HG02571 (cell line): ENCODE results near the gene AGPAT2.

Experiments
- ATAC-seq: cut with Tn5 transposase; IDR thresholded peaks from one replicate; pipeline ENCODE4 v1.9.1; 2021; ENCODE audit warnings: mild to moderate bottlenecking, moderate library complexity; ENCODE audit not compliant: unreplicated experiment

AGPAT2 gene

DNA sequence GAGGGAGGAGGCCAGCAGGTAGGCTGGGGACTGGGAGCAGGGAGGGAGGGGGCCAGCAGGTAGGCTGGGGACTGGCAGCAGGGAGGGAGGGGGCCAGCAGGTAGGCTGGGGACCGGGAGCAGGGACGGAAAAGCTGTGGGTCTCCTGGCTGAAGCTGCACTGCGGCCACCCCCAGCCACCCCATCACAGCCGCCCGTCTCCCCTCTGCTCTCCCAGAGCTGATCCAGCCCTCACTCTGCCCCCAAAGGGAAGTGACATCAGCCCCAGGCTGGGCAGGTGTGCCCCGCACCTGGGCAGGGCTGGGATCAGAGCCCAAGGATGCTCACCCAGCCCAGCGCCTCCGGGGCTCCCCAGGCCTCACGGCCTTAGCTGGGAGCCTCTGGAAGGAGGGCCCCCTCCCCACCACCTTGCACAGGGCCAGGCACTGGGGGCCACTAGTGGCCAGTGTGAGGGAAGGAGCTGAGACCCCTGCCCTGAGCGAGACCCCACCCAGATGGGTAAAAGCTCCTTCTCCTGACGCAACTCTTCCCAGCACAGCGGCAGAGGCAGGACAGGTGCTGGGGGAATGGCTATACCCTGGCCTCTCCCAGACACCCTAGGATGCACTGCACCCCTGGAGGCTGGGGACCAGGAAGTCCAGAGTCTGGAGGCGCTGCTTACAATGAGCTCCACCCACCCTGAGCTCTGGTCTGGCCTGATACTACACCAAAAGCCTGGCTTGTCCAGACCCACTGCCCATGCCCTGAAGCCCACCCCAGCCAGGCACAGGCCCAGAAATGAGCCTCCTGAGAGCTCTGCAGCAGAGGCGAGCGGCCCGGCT lies 11.6 kb downstream of the AGPAT2 start:
- ATAC-seq, result no peak

DNA sequence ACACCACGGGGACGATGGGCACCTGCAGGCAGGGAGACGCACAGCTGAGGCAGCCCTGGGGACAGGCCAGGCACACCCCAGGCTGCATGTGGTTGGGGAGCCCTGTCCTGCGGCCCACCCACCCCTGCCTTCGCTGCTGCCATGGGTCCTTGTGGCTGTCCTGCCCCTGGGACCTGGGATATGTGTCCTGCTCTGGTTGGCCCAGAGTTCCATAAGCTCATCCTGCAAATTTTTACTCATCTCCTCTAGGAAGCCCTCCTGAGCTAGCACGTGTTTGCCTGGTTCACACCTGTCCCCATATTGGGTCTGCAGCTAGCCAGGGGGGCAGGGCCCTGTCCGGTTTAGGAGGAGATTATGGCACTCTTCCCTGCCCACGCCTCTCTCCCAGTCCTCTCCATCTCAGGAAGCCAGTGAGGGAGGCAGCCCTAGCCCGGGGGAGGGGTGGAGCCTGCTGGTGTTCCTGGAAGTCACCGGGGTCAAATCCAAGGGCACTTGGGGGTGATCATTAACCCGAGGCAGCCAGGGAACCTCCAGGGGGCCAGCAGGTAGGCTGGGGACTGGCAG lies 12.4 kb downstream of the AGPAT2 start:
- no peak for ATAC-seq

DNA sequence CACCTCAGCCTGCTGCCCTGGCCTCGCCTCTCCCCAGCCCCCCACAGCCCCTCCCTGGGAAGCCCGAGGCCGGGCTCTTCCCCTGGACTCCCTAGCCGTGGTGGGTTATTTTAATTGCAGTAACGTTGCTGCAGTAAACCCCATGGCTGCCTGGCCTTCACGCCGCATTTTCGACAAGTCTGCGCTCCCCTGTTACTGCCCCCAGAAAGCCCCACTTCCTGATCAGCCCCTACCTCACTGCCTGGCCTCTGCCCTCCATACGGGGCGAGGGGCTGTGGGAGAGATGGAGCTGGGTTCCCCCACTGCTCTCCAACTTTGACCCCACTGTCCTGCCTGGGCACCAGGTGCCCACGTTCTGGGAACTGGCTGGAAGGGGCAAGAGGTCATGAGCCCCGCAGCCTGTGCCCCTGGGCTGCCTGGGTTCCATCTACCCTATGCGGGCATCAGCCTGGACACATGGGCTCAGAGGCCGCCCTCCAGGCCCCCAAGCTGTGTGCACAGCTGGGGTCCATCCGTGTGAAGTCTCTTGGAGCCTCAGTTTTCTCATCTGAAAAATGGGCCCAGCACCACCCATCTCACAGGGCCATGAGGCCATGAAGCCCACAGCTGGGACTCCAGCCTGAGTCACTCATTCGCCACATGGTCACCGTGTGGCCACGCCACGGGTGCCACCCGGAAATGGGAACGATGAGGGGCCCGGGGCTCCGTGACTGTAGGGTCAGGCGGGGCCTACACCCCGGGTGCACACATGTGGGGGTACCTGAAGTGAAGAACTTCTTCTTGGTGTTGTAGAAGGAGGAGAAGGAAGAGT lies 13.1 kb downstream of the AGPAT2 start:
- no peak for ATAC-seq

DNA sequence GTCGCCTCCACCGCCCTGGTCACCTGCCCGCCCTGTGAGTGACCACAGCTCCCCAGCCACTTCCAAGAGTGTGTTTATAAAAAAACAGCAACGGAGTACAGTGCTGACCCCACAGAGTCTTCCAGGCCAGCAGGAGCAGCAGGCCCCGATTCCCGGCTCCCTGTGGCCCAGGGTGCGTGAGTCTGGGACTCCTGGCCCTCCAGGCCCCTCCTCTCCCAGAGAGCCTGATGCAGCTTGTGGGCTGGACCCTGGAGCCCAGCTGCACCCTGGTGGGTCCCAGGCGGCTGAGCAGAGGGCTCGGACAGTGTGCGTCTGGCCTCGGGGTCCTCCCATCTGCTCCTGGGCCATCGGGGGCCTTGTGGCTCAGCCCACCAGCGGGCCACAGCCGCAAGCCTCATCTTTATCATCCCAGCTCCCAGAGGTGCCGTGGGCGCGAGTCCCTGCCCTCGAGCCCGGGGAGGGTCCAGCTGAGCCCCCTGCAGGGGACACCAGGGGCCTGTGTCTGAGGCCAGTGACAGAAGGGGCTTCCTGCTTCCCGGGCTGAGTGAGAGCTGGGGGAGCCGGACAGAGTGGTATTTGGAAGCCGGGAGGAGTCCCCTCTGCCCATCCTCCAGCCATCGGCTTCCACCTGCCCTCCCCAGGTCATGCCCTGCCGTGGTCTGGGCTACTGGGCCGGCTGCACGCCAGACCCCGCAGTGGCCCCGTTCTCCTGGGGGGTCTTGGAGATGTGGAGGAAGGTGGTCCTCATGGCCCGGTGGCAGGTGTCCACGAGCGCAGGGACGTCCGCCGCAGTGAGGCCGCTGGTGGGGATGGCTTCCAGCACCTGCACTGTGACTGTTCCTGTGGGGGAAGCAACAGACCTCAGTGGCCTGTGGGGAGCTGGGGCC lies 13.9 kb downstream of the AGPAT2 start:
- no peak for ATAC-seq

DNA sequence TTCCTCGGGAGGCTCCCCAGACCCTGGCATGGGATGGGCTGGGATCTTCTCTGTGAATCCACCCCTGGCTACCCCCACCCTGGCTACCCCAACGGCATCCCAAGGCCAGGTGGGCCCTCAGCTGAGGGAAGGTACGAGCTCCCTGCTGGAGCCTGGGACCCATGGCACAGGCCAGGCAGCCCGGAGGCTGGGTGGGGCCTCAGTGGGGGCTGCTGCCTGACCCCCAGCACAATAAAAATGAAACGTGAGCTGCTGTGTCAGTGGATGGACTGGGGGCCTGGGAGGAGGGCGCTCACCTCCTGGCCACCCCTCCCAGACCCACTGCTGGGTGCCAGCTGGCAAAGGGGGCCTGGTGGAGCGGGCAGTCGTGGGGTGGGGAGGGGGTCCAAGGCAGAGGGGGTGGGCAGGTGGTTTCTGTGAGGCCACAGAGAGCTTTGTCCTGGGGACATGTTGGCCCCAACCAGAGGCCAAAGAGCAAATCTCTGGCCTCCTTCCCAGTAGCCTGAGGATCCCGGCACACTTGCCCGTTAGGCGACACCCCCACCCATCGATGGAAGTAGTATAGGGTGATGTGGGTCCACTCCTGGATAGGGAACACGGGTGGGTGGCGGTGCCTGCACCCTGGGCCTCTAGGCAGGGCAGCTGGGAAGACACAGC lies 14.7 kb downstream of the AGPAT2 start:
- no peak for ATAC-seq

DNA sequence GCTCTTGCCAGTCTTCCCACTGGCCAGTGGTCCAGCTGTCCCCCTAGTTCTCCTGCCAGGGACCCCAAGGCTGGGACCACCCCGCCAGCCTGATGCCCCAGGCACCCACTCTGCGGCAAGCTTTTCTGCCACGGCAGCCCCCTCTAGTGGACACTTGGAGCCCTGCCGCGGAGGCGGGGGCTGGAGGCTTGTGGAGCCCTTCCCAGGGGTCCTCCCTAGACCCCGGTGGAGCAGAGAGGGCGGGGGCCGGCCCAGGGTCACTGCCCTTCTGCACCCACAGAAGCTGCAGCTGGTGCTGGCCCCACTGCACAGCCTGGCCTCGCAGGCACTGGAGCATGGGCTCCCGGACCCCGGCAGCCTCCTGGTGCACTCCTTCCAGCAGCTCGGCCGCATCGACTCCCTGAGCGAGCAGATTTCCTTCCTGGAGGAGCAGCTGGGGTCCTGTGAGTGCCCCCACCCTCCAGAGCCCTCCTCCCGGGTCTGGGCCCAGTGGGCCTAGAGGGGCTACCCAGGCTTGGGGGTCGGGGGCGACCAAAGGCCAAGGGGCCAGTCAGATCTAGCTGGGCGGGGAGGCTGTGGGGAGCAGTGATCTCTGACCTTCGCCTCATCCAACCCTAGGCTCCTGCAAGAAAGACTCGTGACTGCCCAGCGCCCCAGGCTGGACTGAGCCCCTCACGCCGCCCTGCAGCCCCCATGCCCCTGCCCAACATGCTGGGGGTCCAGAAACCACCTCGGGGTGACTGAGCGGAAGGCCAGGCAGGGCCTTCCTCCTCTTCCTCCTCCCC lies 15.4 kb downstream of the AGPAT2 start:
- ATAC-seq, result no peak

DNA sequence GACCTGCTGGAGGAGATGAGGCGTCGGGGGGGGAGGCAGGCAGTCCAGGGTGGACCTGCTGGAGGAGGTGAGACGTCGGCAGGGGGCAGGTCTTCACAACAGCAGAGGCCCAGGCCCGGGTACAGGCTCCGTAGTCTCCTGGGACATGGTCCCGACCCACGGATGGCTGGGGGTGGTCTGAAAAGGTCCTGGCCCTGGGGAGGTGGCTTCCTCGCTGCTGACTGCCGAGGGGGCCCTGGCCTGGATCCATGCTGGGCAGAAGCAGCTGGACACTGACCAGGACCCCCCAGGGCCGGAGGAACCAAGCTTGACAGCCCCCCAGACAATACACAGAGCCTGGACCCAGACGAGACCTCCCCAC lies 16.0 kb downstream of the AGPAT2 start:
- ATAC-seq, result no peak

DNA sequence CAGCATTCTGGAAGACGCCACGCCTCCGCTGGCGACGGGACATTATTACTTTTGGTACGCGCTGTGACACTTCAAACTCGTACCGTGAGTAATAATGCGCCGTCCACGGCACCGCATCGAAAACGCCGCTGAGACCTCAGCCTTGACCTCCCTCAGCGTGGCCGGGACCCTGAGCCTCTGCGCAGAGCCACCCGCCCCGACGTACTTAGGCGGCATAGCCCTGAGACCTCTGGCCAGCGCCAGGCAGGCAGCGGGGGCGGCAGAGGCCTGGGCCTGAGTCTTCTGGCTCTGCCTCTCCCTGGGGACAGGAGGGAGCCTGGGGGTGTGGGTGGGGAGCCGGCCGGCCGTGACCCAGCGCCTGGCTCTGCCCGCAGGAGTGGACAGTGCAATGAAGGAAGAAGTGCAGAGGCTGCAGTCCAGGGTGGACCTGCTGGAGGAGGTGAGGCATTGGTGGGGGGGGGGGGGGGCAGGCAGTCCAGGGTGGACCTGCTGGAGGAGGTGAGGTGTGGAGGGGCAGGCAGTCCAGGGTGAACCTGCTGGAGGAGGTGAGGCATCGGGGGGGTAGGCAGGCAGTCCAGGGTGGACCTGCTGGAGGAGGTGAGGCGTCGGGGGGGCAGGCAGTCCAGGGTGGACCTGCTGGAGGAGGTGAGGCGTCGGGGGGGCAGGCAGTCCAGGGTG lies 16.5 kb downstream of the AGPAT2 start:
- no peak for ATAC-seq

DNA sequence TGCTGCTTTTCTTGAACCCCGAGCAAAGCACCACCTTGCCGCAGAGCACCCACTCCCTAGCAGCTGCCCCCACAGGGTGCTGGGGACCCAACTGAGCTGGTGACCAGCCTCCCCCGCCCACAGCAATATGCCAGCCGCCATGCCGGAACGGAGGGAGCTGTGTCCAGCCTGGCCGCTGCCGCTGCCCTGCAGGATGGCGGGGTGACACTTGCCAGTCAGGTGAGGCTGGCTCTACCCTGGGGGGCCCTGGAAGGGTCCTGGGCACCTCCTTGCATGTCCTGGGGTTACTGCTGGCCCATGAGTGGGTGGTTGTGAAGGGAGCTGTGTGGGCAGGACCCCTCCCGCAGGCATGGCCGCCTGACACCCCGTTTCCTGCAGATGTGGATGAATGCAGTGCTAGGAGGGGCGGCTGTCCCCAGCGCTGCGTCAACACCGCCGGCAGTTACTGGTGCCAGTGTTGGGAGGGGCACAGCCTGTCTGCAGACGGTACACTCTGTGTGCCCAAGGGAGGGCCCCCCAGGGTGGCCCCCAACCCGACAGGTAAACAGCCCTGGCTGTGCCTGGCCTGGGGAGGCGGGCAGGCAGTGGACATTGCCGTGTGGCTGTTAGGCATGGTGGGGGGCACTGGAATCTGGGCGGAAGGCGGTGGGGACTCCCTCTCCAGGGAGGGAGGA lies 17.3 kb downstream of the AGPAT2 start:
- no peak for ATAC-seq

DNA sequence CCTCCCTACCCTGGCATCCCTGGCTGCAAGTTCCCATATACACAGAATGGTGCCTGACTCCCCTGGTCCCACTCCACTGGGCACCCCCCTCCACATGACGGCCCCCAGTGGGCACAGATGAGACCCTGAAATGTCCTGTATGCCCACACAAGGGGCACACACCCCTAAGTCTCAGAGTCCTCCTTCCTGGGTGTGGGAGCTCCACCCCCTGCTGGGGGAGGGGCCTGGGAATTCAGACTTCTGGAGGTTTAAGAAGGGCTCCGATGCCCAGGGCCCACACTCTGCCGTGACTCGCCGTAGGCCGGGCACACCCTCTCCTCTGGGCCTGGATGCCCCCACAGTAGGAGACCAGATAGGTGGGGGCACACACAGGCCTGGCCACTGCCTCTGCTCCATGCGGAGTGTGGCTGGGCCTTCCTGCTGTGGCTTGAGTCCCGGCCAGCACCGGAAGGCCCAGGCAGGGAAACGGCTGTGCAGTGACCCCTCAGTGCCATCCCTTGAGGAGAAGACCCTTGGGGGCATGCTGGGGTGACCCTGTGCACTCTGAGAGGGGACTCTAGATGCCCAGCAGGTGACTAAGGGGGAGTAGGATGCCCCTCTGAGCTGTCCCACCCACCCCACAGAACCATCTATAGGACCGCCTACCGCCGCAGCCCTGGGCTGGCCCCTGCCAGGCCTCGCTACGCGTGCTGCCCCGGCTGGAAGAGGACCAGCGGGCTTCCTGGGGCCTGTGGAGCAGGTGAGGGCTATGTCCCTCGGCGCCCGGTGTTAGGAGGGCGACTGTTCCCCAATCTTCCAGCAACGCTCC lies 18.1 kb downstream of the AGPAT2 start:
- no peak for ATAC-seq

DNA sequence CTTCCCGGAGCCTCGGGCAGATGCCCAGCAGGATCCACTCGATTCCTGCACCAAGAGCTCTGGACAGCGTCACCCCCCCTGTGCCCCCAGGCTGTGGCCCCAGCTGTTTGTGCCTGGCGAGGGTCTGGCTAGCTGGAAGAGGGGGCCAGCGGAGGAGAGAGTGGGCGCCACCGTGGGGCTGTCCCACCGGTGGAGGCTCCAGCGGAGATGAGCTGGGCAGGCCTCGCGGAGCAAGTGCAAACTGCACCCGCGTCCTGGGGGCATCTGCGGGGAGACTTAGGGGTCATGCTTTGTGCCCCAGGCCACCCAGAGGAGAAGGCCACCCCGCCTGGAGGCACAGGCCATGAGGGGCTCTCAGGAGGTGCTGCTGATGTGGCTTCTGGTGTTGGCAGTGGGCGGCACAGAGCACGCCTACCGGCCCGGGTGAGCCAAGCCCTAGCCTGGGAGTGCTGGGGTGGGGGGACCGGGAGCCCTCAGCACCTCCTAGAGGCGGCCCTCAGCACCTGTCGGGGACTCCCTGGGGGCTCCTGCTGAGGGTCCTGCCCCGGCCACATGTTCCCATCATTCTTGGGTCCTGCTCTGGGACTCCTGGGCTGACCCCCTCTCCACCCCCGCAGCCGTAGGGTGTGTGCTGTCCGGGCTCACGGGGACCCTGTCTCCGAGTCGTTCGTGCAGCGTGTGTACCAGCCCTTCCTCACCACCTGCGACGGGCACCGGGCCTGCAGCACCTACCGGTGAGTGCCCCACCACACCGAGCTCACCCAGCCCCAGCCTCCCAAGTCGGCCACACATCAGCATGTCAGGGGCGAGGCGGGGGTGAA lies 19.1 kb downstream of the AGPAT2 start:
- ATAC-seq, result no peak

DNA sequence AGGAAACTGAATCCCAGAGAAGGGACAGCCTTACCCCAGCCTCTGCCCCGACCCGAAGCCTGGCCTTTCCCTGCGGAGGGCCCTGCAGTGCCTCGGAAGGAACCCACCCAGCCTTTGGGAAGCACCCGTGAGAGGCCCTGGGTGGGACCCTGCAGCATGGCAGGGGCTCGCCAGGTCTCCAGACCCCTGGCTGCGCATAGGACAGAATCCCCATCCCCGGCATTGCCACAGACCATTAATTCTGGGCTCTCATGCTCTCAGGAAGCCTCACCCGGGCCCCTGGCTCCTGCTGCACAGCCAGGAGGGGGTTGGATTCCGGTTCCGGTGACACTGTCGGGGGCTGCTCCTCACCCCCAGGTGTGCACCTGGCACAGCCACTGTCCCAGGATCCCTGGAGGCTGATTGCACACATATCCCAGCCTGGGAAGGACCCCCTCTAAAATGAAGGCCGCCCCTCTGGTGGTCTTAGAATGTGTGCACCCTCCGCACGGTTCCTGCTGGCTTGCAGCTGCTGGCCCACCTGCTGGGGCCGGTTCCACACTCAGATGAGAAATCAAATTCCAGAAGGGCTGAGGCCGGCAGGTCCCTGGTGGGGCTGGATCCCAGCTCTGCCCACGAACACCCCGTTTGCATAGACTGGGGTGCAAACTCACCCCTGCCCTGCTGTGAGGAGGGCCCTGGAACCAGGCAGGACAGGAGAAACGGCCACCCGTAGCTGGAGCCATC lies 19.9 kb downstream of the AGPAT2 start:
- no peak for ATAC-seq

DNA sequence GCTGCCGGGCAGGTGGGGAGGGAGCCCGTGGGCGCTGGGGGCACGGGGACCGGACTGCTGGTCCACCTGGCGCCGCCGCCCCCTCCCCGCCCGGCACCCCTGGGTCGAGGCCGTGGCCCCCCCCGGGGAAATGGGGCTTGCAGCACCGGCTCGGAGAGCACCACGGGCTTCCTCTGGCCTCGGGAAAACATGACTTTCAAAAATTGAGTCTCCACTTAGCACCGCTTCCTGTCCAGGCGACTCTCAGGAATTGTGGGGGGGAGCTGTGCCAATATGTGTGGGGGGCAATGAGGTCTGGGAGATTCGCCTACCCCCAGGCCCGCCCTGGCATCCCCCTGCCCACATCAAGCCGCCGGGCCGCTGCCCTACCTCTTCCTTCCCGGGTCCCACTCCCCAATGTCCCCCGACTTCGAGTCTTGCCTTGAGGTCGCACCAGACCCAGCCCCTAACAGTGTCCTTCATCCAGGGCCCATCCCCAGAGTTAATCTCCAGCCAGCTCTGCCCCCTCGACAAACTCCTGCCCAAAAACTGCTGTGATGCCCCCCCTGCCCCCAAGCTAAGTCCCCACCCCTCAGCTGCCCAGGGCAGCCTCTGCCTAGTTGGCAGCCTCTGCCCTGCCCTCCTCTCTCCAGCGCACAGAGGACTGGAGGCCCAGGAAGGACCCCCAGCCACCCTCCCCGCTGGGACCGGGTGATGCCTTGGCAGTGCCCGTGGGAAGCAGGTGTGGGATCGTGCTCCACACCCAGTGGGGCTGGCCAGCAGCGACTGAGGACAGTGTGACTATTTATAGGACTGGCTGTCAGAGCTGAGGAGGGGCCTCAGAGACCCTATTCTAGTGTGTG lies 20.7 kb downstream of the AGPAT2 start:
- no peak for ATAC-seq

DNA sequence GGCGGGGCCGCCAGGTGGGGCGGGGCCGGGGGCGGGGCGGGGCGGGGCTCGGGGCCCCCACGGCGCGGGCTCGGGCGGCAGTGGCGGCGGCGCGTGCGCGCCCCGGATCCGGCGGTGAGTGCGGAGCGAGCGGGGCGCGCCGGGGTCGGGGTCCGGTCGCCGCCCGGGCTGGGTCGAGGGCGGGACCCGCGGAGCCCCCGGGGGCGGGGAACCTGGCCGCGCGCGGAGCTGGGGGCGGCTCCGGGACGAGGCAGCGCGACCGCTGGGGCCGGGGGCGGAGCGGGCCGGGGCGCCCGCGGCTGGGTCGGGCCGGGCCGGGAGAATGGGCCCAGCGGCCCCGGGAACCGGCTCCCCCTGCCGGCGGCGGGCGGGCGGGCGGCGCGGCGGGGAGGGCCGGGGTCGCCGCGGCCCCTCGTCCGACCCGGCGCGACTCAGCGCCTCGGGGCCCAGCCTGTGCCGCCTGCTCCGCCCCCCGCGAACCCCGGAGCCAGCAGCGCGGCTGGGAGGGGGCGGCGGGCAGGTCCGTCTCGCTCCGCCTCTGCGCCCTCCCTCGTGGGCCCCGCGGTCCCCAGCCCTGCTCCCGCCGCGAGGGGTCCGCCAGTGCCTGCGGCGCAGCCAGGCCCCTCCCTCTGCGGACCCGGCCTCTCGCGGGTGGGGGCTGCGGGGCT lies 21.4 kb downstream of the AGPAT2 start:
- no peak for ATAC-seq
